ENCODE measurements around the gene PPP1R3E. TPM values are rescaled to one million over a fixed set of nuclear protein-coding genes. Genes with fewer than 3 reads are reported as not detected.

Gene PPP1R3E
- total RNA-seq, 1 experiment from 2014 or later: 3.9 TPM

DNA sequence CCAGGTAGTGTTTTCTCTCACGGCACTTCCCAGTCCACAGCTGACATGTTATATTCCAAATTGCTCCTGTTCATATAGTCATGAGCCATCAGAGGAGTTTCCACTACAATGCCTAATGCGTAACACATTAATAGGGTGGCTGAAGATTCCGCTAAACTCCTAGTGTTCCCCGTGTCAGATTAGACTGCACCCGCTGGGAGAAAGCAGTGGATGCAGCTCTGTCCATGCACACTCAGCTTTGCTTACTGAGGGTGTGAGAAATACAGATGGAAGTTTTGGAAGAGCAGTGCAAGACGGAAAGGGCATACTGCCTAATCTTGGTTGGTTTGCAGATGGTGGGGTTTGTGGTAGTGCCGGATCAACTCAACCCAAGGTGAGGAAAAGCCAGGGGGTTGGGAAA lies 5.6 kb downstream of the PPP1R3E start:
- H3K27me3 ChIP-seq (ENCODE audit: insufficient read depth, low read length): peaks cover 44% of the 10 kb centered on the region

More for the DNA sequence above, 5.6 kb downstream of the PPP1R3E start:
- no peak for TF ChIP-seq CTCF (conservative IDR thresholded peaks at IDR 0.05)
- WGBS (ENCODE audit: extremely low coverage, insufficient read length, low lambda C conversion rate): no CpG with 5 or more reads among the region's 7 CpGs
- DNase-seq: no peak
- H2AK5ac ChIP-seq (ENCODE audit: insufficient read length, low read length): no peak overlapping the region
- H3K18ac ChIP-seq (ENCODE audit: insufficient read length, low read depth, low read length): no peak overlapping the region
- H2BK120ac ChIP-seq (ENCODE audit: low read depth, low read length, poor library complexity, severe bottlenecking): no peak overlapping the region
- H3K56ac ChIP-seq (ENCODE audit: insufficient read length, low read depth, low read length): no peak overlapping the region
- no peak overlapping the region for H3K9ac ChIP-seq (ENCODE audit: extremely low read depth, insufficient read length, low read length)
- Mint-ChIP-seq H3K9me3 (peaks cover 0 to 5% of the 10 kb centered on the region in 2 experiments; a peak in 1 of 5 replicates), H3K4me3 (no peak overlapping the region), H3K36me3 (ENCODE audit: insufficient read depth in 1 of 3, low read depth in 3 of 3) (peaks cover 0 to 10% (median 0%) of the 10 kb centered on the region in 3 experiments; a peak in 1 of 7 replicates), H3K4me1 (peaks cover 21 to 29% of the 10 kb centered on the region in 2 experiments), H3K27me3 (ENCODE audit: low read depth) (peaks cover 88% of the 10 kb centered on the region), H3K27ac (no peak overlapping the region)
- H3K4ac ChIP-seq (ENCODE audit: low read depth, low read length): no peak overlapping the region
- H3K79me1 ChIP-seq (ENCODE audit: insufficient read depth, low read depth, low read length, poor library complexity, severe bottlenecking): no peaks in the 10 kb centered on the region
- H2BK5ac ChIP-seq (ENCODE audit: insufficient read length, low read length): no peak overlapping the region
- no peak overlapping the region for H2AFZ ChIP-seq (ENCODE audit: low read length)
- no peak overlapping the region for H3K27ac ChIP-seq (ENCODE audit: insufficient read length, low read depth, low read length)
- H4K8ac ChIP-seq (replicated peaks; ENCODE audit: insufficient read length, low read depth, low read length): no peak overlapping the region
- no peak overlapping the region for H4K5ac ChIP-seq (ENCODE audit: insufficient read length, low read depth, low read length)
- H3K9me3 ChIP-seq (ENCODE audit: control insufficient read depth, low read depth, low read length): no peaks in the 10 kb centered on the region
- no peak overlapping the region for H3T11ph ChIP-seq (ENCODE audit: low read length)
- H3K14ac ChIP-seq (ENCODE audit: insufficient read depth, low read length): no peak overlapping the region
- no peak overlapping the region for H2BK20ac ChIP-seq (ENCODE audit: low read depth, low read length, poor library complexity, severe bottlenecking)
- no peaks in the 10 kb centered on the region for H3K4me1 ChIP-seq (ENCODE audit: insufficient read depth, low read length)
- no peaks in the 10 kb centered on the region for H4K20me1 ChIP-seq (ENCODE audit: control insufficient read depth, insufficient read depth, insufficient read length)
- H2BK12ac ChIP-seq (ENCODE audit: insufficient read length, low read depth, low read length): no peak overlapping the region
- H3K4me2 ChIP-seq (ENCODE audit: insufficient read depth, insufficient read length, low read length): no peak overlapping the region
- no peaks in the 10 kb centered on the region for H3K79me2 ChIP-seq (ENCODE audit: insufficient read depth, low read length)
- H3K23ac ChIP-seq (ENCODE audit: insufficient read length, low read depth, low read length): no peak overlapping the region
- H3K23me2 ChIP-seq (ENCODE audit: insufficient read length, low read depth, low read length, poor library complexity, severe bottlenecking): peaks cover 7% of the 10 kb centered on the region
- no peak overlapping the region for H4K91ac ChIP-seq (ENCODE audit: insufficient read length, low read depth, low read length)
- H2BK15ac ChIP-seq (ENCODE audit: low read depth, low read length): no peak overlapping the region

Measured in H9 (cell line).